ENCODE measurements around the gene CCL8.

GRCh38 chr17:34283571-34283970 lies 35.7 kb upstream of the CCL8 start:
- no peak for TF ChIP-seq CTCF (conservative IDR thresholded peaks at IDR 0.05; ENCODE audit: low read depth, low read length)
- TF ChIP-seq EZH2 (IDR thresholded peaks at IDR 0.05; ENCODE audit: borderline replicate concordance, low read depth, low read length, poor library complexity, severe bottlenecking), result no peak
